HTR-8/SVneo (cell line): ENCODE results near the gene TBC1D17.

Experiments
- DNase-seq: peaks from one replicate; pipeline ENCODE4 v3.0.0; 2011; ENCODE audit warnings: low spot score, mixed read lengths; ENCODE audit not compliant: insufficient read length
- FAIRE-seq: peaks from 2 replicates; lab custom pipeline; 2011; peaks lifted over from hg19 to GRCh38; lab: Jason Lieb, UNC

Gene TBC1D17

DNA sequence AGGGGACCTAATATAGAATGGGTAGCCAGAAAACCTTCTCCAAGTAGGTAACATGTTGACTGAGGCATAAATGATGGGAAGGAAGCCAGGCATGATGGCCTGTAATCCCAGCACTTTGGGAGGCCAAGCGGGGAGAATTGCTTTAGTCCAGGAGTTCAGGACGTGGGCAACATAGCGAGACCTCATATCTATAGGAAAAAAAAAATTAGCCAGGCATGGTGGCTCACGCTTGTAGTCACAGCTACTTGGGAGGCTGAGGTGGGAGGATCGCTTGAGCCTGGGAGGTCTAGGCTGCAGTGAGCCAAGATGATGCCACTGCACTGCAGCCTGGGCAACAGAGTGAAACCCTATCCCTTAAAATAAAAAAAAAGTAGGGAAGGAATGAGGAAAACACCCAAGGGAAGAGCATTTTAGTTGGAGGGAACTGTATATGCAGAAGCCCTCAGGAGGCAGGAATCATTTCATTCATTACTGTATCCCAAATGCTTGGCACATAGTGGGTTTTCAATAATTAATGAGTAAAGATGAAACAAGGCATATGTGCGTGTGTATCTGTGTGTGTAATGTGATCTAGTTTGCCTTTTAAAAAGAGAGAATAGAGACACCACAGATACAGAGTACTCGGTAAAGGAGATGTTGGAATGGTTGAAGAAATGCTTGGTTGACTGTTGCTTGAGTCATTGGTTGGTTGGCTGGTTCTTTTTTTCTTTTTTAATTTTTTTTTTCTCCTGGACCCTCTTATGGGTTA lies 54.0 kb downstream of the TBC1D17 start:
- FAIRE-seq: no peak
- DNase-seq: no peak

DNA sequence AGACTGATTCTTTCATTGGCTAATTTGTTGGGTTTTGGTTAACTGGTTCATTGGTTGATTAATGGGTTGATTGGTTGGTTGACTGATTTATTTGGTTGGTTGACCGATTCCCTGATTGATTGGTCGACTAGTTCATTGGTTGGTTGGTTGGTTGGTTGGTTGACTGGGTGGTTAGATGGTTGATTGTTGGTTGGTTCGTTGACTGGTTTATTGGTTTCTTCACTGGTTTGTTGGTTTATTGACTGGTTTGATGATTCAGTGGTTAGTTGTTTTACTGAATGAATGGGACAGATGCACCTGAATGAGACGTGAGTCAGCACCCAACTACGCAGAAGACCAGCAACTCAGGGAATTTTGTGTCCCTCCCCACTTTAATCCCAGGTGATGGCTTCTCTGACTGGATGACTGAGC lies 54.5 kb downstream of the TBC1D17 start:
- DNase-seq (no peak), FAIRE-seq (no peak)

GRCh38 chr19:49932731-49933131 lies 55.2 kb downstream of the TBC1D17 start:
- FAIRE-seq: no peak
- DNase-seq: no peak

DNA sequence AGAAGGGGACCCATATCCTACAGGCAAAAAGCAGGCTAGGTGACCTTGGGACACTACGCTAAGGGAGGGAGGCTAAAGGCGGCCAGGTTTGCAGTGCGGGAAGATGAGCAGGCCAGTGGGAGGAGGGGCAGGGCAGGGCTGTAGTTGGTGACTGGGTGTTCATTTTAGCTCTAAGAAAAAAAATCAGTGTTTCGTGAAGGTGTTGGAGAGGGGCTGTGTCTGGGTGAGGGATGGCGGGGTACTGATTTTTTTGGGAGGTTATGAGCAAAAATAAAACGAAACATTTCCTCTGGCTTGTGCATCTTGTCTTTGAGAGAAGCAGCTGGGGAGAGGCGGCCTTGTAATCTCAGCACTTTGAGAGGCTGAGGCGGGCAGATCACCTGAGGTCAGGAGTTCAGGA lies 56.1 kb downstream of the TBC1D17 start:
- DNase-seq (no peak), FAIRE-seq (no peak)

DNA sequence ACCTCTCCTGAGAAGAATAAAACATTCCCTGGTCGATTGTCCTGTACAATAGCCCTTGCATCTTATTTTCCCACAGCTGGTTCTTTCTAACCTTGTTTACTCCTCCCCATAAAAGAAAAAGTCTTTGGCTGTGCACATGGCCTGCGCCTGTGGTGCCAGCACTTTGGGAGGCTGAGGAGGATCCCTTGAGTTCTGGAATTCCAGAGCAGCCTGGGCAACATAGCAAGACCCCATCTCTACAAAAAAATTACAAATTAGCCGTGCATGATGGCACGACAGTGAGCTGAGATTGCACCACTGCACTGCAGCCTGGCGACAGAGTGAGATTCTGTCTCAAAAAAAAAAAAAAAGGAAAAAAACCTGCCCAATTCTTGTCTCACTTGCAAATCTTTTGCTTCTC lies 59.0 kb downstream of the TBC1D17 start:
- FAIRE-seq (no peak), DNase-seq (no peak)

DNA sequence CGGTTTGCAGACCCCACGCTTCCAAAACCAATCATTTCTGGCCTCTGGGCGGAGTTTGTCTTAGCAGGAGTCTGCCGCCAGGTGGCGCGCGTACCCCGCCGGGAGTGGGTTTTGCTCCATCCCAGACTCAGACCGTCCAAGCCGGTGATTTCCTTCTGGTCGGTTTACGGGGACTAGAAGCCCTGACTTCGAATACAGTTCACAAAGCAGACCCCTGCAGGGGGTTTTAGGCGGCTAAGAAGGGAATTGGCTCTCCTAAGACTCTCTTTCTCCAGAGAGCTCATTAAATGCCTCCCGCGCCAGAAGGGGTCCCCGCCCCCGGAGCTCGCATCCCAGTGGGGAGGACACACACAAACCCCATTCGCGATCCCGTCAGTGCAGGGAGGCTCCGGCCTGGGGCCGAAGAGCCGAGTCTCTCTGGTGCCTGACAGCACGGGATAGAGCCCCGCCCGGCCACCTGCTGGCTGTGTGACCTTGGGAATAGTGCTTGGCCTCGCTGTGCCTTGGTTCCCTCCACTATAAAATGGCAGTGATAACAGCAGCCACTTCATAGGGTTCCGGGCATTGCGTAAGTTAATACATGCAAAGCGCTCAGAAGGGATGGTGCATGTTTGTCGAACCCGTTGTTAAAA lies 60.4 kb downstream of the TBC1D17 start:
- FAIRE-seq (no peak), DNase-seq (peak; percentile 85)
